ENCODE results near the gene MORF4L1.

DNA sequence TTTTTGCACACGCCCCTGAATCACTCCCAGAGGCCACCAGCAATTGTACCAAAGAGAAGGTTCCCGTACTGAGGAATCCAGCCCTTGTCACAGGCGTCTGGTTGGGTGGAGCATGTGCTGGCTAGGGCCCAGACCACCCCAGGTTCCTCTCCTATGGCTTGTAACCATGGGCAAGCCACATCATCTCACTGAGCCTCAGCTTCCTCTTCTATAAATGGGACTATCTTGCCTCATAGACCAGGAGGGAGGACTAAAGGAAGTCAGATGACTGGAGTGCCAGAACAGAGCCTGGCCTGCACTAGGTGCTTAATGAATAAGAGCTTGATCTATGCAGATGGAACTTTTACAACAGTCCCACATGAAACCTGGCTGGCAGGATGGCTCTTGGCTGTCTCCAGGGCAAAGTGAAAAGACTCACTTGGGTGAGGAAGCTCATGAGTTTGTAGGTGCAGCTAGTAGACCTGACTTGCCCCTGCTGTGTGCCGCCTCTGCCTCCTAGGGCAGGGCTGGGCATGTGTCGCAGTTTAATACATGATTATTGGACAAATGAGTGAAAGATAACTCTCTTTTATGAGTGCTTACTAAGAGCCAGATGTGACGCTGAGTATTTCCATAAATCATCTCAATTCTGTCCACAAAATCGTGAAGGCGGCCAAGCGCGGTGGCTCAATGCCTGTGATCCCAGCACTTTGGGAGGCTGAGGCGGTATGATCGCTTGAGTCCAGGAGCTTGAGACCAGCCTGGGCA lies 42.8 kb downstream of the MORF4L1 start:
- TF ChIP-seq, protein P1, sequence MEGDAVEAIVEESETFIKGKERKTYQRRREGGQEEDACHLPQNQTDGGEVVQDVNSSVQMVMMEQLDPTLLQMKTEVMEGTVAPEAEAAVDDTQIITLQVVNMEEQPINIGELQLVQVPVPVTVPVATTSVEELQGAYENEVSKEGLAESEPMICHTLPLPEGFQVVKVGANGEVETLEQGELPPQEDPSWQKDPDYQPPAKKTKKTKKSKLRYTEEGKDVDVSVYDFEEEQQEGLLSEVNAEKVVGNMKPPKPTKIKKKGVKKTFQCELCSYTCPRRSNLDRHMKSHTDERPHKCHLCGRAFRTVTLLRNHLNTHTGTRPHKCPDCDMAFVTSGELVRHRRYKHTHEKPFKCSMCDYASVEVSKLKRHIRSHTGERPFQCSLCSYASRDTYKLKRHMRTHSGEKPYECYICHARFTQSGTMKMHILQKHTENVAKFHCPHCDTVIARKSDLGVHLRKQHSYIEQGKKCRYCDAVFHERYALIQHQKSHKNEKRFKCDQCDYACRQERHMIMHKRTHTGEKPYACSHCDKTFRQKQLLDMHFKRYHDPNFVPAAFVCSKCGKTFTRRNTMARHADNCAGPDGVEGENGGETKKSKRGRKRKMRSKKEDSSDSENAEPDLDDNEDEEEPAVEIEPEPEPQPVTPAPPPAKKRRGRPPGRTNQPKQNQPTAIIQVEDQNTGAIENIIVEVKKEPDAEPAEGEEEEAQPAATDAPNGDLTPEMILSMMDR (IDR thresholded peaks at IDR 0.05; ENCODE audit: insufficient read depth, low read length, poor library complexity, severe bottlenecking): no peak
- TF ChIP-seq EZH2phosphoT487 (conservative IDR thresholded peaks at IDR 0.05; ENCODE audit: low read length): no peak

All from SU-DHL-6 (cell line).